ENCODE data around the gene NR3C1.
"Not testable (repeated sequence)": the region's sequence is repeated elsewhere in the genome, so short reads cannot be mapped to it uniquely, and the experiment has no call there.

NR3C1 gene

GRCh38 chr5:143359869-143360268, 43.6 kb downstream of the NR3C1 start:
- DNase-seq = no peak

GRCh38 chr5:143356855-143357583, 46.5 kb downstream of the NR3C1 start:
- DNase-seq = no peak

- peak; percentile 71 to 73 for DNase-seq
Measured at GRCh38 chr5:143355710-143356109, 47.8 kb downstream of the NR3C1 start.

GRCh38 chr5:143354025-143354424, 49.5 kb downstream of the NR3C1 start:
- DNase-seq = no peak

- DNase-seq = peak in 1 of 2 donors; percentile 10
Measured at GRCh38 chr5:143352691-143353090, 50.8 kb downstream of the NR3C1 start.

GRCh38 chr5:143350751-143351602, 52.5 kb downstream of the NR3C1 start:
- no peak for DNase-seq

- DNase-seq = no peak
Measured at GRCh38 chr5:143350341-143350740, 53.1 kb downstream of the NR3C1 start.

- DNase-seq = no peak
Measured at GRCh38 chr5:143349177-143349576, 54.3 kb downstream of the NR3C1 start.

- no peak for DNase-seq
Measured at GRCh38 chr5:143347698-143348344, 55.7 kb downstream of the NR3C1 start.

- DNase-seq = no peak
Measured at GRCh38 chr5:143347046-143347445, 56.4 kb downstream of the NR3C1 start.

- no peak for DNase-seq
Measured at GRCh38 chr5:143345671-143346440, 57.6 kb downstream of the NR3C1 start.

- DNase-seq = no peak
Measured at GRCh38 chr5:143343042-143343441, 60.4 kb downstream of the NR3C1 start.

GRCh38 chr5:143342607-143343006, 60.9 kb downstream of the NR3C1 start:
- DNase-seq = no peak

- DNase-seq = no peak
Measured at GRCh38 chr5:143341807-143342570, 61.5 kb downstream of the NR3C1 start.

GRCh38 chr5:143340891-143341685, 62.4 kb downstream of the NR3C1 start:
- no peak for DNase-seq

GRCh38 chr5:143338658-143339366, 64.7 kb downstream of the NR3C1 start:
- no peak for DNase-seq

- DNase-seq = no peak
Measured at GRCh38 chr5:143337946-143338345, 65.5 kb downstream of the NR3C1 start.

- DNase-seq = no peak
Measured at GRCh38 chr5:143336485-143336884, 67.0 kb downstream of the NR3C1 start.

GRCh38 chr5:143334903-143335302, 68.6 kb downstream of the NR3C1 start:
- no peak for DNase-seq

GRCh38 chr5:143334380-143334779, 69.1 kb downstream of the NR3C1 start:
- DNase-seq = not testable (repeated sequence)

- DNase-seq = no peak
Measured at GRCh38 chr5:143331956-143332355, 71.5 kb downstream of the NR3C1 start.
